CD14-positive monocyte (primary cell): Measurements from ENCODE around the gene C22orf39. TPM values are rescaled to one million over a fixed set of nuclear protein-coding genes. Genes with fewer than 3 reads are reported as not detected.
A peak's percentile ranks its signal among the peaks of the same experiment; 100 is the strongest.

Experiments
- DNase-seq, 3 donors: peaks; one replicate each; pipeline ENCODE4 v3.0.0-alpha.2; 2011 to 2022
- H2AFZ ChIP-seq: 2 replicates; pipeline ENCODE4 v1.6.0; 2012; ENCODE audit warnings: mild to moderate bottlenecking, low read depth, low read length, inconsistent platforms; ENCODE audit not compliant: insufficient read depth, poor library complexity, severe bottlenecking
- H3K27ac ChIP-seq, 2 donors: 1 replicate in 1 of 2; 2 replicates in 1 of 2; pipeline ENCODE4 v1.5.1; 2012 to 2013; ENCODE audit warnings: low read length in 2 of 2, control low read depth in 1 of 2, inconsistent platforms in 1 of 2, low read depth in 1 of 2, mild to moderate bottlenecking in 1 of 2
- H3K27me3 ChIP-seq, 2 donors: one replicate each; pipeline versions ENCODE4 v1.6.0 to v1.6.1; 2011 to 2013; ENCODE audit warnings: low read length in 2 of 2; ENCODE audit not compliant: control insufficient read depth in 2 of 2, insufficient read depth in 2 of 2
- H3K36me3 ChIP-seq, 2 donors: replicated peaks in 1 of 2; 1 replicate in 1 of 2; 2 replicates in 1 of 2; pipeline versions ENCODE4 v1.5.1 to v1.6.1; 2012 to 2013; ENCODE audit warnings: low read length in 2 of 2, control low read depth in 1 of 2, inconsistent platforms in 1 of 2, mild to moderate bottlenecking in 1 of 2; ENCODE audit not compliant: insufficient read depth in 2 of 2, control insufficient read depth in 1 of 2
- H3K4me1 ChIP-seq, 2 donors: 1 replicate in 1 of 2; 2 replicates in 1 of 2; pipeline versions ENCODE4 v1.5.1 to v1.6.1; 2012 to 2013; ENCODE audit warnings: low read length in 2 of 2, control low read depth in 1 of 2, inconsistent platforms in 1 of 2, mild to moderate bottlenecking in 1 of 2, moderate library complexity in 1 of 2; ENCODE audit not compliant: insufficient read depth in 2 of 2, control insufficient read depth in 1 of 2
- H3K4me2 ChIP-seq: replicated peaks from 2 replicates; pipeline ENCODE3; 2012; ENCODE audit warnings: low read length, moderate library complexity, mild to moderate bottlenecking; ENCODE audit not compliant: poor library complexity, severe bottlenecking; ENCODE audit errors: extremely low read depth
- H3K4me3 ChIP-seq, 3 experiments: fragments of 200-600 bp in 1 of 3; sonication (generic) in 1 of 3; replicated peaks in 1 of 3; 1 replicate in 2 of 3; 2 replicates in 1 of 3; pipeline ENCODE4 v1.5.1; 2011 to 2013; ENCODE audit warnings: low read length in 3 of 3, mild to moderate bottlenecking in 3 of 3, control low read depth in 2 of 3, low read depth in 2 of 3, inconsistent platforms in 1 of 3, moderate library complexity in 1 of 3
- H3K79me2 ChIP-seq: 2 replicates; pipeline ENCODE4 v1.6.0; 2012; ENCODE audit warnings: mild to moderate bottlenecking, control low read depth, inconsistent platforms, low read length, moderate library complexity; ENCODE audit not compliant: insufficient read depth
- H3K9ac ChIP-seq: 2 replicates; pipeline ENCODE4 v1.6.0; 2017; ENCODE audit warnings: low read length, mild to moderate bottlenecking; ENCODE audit not compliant: insufficient read depth, poor library complexity, severe bottlenecking
- H3K9me3 ChIP-seq, 2 donors: replicated peaks in 1 of 2; 1 replicate in 1 of 2; 2 replicates in 1 of 2; pipeline versions ENCODE4 v1.5.1 to v1.6.1; 2012 to 2013; ENCODE audit warnings: low read length in 2 of 2, control low read depth in 1 of 2; ENCODE audit not compliant: control insufficient read depth in 1 of 2, insufficient read depth in 1 of 2
- H4K20me1 ChIP-seq: 2 replicates; pipeline ENCODE4 v1.6.0; 2012; ENCODE audit warnings: mild to moderate bottlenecking, low read length, control low read depth, moderate library complexity; ENCODE audit not compliant: insufficient read depth
- H3K27ac Mint-ChIP-seq, 7 donors: one replicate each; pipeline ENCODE4 v1.8.0; 2020; ENCODE audit warnings: mild to moderate bottlenecking in 7 of 7, mixed read lengths in 7 of 7, moderate library complexity in 6 of 7, inconsistent platforms in 2 of 7
- H3K27me3 Mint-ChIP-seq, 3 donors: one replicate each; pipeline ENCODE4 v1.8.0; 2021 to 2022; ENCODE audit warnings: low read depth in 3 of 3, mild to moderate bottlenecking in 3 of 3, mixed read lengths in 3 of 3, moderate library complexity in 3 of 3, inconsistent platforms in 1 of 3
- H3K36me3 Mint-ChIP-seq, 2 donors: one replicate each; pipeline ENCODE4 v1.8.0; 2020; ENCODE audit warnings: mixed read lengths in 2 of 2, inconsistent platforms in 1 of 2, mild to moderate bottlenecking in 1 of 2
- H3K4me1 Mint-ChIP-seq: one replicate; pipeline ENCODE4 v1.8.0; 2020; ENCODE audit warnings: mild to moderate bottlenecking, mixed read lengths
- H3K4me3 Mint-ChIP-seq, 2 donors: one replicate each; pipeline ENCODE4 v1.8.0; 2020; ENCODE audit warnings: mild to moderate bottlenecking in 2 of 2, mixed read lengths in 2 of 2, moderate library complexity in 1 of 2
- H3K9me3 Mint-ChIP-seq, 7 donors: one replicate each; pipeline ENCODE4 v1.8.0; 2020 to 2022; ENCODE audit warnings: mixed read lengths in 7 of 7, mild to moderate bottlenecking in 6 of 7, moderate library complexity in 6 of 7, inconsistent platforms in 2 of 7
- CTCF ChIP-seq: fragments of 200-600 bp; IDR thresholded peaks from one replicate; pipeline ENCODE4 v1.8.0; 2022; ENCODE audit warnings: antibody characterized with exemption, mild to moderate bottlenecking
- WGBS: methylation state at CpG from one replicate; pipeline ENCODE4 v1.1.5; 2013; ENCODE audit warnings: missing lambda C conversion rate; ENCODE audit not compliant: insufficient coverage; 5-methylcytosine and 5-hydroxymethylcytosine counted together
- intact Hi-C, 2 donors: fragments of 100-400 bp; cut with micrococcal nuclease; formaldehyde crosslinking; loops; one replicate each; pipeline versions ENCODE4 v1.15.0 to v1.15.1; 2023
- polyA plus RNA-seq, 3 donors: library from polyadenylated mRNA; depleted of rRNA in 1 of 3; unstranded in 2 of 3; stranded (reverse) in 1 of 3; fragments of 300-500 nt in 2 of 3; fragments of >200 nt in 1 of 3; fragmentation: Illumina TruSeq in 2 of 3; gene quantifications; 1 replicate in 2 of 3; 2 replicates in 1 of 3; pipeline ENCODE4 v1.2.3, GENCODE V29; 2012 to 2021

C22orf39 gene
- polyA plus RNA-seq, 3 donors, result 21.2 to 40.3 (median 38.4) TPM

- Histone ChIP-seq H3K27me3 (no peaks in the 10 kb centered on the region), H3K4me2 (peak within 1 kb of the TSS; percentile 95), H3K4me3 (peak within 1 kb of the TSS; percentile 69 to 94 (median 87)), H3K9me3 (no peaks in the 10 kb centered on the region), H3K79me2 (peaks cover 56% of the 10 kb centered on the region), H4K20me1 (peaks cover 39% of the 10 kb centered on the region), H3K27ac (peak within 1 kb of the TSS; percentile 72 to 100), H3K4me1 (peaks cover 22 to 28% of the 10 kb centered on the region in 2 donors), H3K9ac (peak within 1 kb of the TSS; percentile 90), H3K36me3 (peaks cover 12 to 24% of the 10 kb centered on the region in 2 donors), H2AFZ (peak within 1 kb of the TSS; percentile 90)
- under 1% methylated on average over 36 of the region's 42 CpGs for WGBS
- Mint-ChIP-seq H3K27ac (peak within 1 kb of the TSS; percentile 97 to 99 (median 99)), H3K9me3 (no peaks in the 10 kb centered on the region), H3K4me3 (peak within 1 kb of the TSS; percentile 81 to 89), H3K4me1 (peaks cover 27% of the 10 kb centered on the region), H3K27me3 (no peaks in the 10 kb centered on the region), H3K36me3 (peaks cover 14 to 32% of the 10 kb centered on the region in 2 donors)
- peak in 1 of 3 donors; percentile 67 for DNase-seq
- no peak for TF ChIP-seq CTCF
- intact Hi-C loops, result loop anchor here (1.0 to 10.0 kb wide), 5 partner anchors 46 to 538 kb away; partner anchors contain the start of genes ARVCF (in 1 of the 2), CLTCL1 (in 1 of the 2), GNB1L (in 1 of the 2) and HIRA (in 1 of the 2)
Observed at GRCh38 chr22:19478901-19479354, 31.4 kb upstream of the C22orf39 start, which contains the start of gene UFD1. TSS of gene UFD1 (minus strand) at chr22:19479193. CDS start at chr22:19479085, 108 bp downstream.

DNA sequence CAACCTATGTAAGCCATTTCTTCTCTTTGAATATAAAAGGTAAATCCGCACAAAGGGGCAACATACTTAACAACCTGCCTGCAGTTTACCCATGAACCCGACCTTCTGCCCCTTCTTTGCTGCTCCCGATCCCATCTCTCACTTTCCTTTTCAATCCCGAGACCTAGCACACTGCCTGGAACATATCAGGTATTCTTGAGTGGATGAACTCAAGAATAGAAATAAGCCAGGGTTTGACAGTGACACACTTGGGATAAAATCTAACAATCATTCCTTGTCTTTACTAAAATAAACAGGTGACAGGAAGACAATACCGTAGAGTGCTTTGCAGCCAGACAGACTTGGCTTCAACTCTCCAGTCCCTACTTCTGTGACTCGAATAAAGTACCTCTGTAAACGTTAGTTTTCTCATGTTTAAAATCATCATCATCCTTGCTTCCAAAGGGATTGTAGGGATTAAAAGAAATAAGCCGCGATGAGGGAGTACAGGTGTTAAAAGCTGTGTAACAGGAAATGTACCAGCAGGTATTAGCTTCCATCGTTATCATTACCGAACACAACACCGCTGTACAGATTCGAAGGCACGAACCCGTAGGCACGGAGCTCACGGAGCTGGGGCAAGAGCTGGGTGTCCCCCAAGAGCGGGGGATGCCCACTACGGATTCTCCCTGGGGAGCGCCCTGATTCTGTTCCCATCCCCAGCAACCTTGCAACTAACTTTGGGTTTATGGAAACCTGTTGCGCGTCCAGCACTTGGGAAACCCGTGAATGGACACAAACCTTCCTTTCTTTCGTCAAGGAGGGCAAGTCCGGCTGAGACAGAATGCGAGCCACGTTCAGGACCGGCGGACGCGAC lies 30.8 kb upstream of the C22orf39 start:
- Histone ChIP-seq H3K36me3 (peaks cover 19 to 28% of the 10 kb centered on the region in 2 donors), H4K20me1 (peaks cover 44% of the 10 kb centered on the region), H3K9me3 (no peaks in the 10 kb centered on the region), H3K4me3 (peak overlapping the region; percentile 69 to 94 (median 87)), H3K79me2 (peaks cover 58% of the 10 kb centered on the region), H3K9ac (peak overlapping the region; percentile 90), H3K4me2 (peak overlapping the region; percentile 95), H3K27me3 (no peaks in the 10 kb centered on the region), H2AFZ (peak overlapping the region; percentile 90), H3K4me1 (peaks cover 22 to 28% of the 10 kb centered on the region in 2 donors), H3K27ac (peak overlapping the region; percentile 8 to 100)
- H3K36me3 Mint-ChIP-seq, result peaks cover 18 to 32% of the 10 kb centered on the region in 2 donors
- intact Hi-C loops, result loop anchor here in 1 of 2 donors (2.0 to 10.0 kb wide), 4 partner anchors 45 to 539 kb away; partner anchors contain the start of genes ARVCF, CLTCL1, GNB1L and MRPL40
- peak overlapping the region; percentile 45 to 99 (median 99) for H3K27ac Mint-ChIP-seq
- peak in 2 of 3 donors; percentile 4 to 17 for DNase-seq
- TF ChIP-seq CTCF, result no peak
- no peaks in the 10 kb centered on the region for H3K9me3 Mint-ChIP-seq
- H3K4me1 Mint-ChIP-seq, result peaks cover 27% of the 10 kb centered on the region
- WGBS, result under 1% methylated on average over 24 of the region's 31 CpGs
- no peaks in the 10 kb centered on the region for H3K27me3 Mint-ChIP-seq
- peak overlapping the region; percentile 81 to 89 for H3K4me3 Mint-ChIP-seq
